Stimulated activated CD4-positive, alpha-beta T cell treated with anti-CD3 and anti-CD28 coated beads, Interleukin-2, amount 100 ng/mL, for 24 hours (primary cell): ENCODE data around the gene GFI1B.
"Not testable (repeated sequence)": the region's sequence is repeated elsewhere in the genome, so short reads cannot be mapped to it uniquely, and the experiment has no call there.

Experiments
- DNase-seq, 2 donors: peaks; one replicate each; pipeline ENCODE4 v3.0.0-alpha.2; 2020

GFI1B gene

DNA sequence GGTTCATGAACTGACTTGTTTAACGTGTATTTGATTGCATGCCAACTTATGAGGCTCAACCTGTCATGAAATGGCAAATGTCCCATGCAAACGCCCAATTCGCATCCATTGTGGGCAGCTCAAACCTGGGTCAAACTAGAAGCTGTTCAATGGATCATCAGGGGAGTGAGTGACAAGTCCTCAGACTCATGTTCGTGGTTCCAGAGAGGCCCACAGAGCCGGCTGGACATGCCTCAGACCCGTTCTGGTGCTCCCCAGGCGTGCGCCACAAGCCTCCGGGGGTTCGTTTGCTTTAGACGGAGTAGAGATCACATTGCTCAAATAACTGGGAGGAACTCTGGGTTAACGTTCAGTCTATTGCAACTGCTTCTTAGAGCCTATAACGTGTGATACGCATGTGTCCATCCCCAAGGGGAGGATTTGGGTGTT is 15.0 kb downstream of the GFI1B start:
- DNase-seq: no peak

DNA sequence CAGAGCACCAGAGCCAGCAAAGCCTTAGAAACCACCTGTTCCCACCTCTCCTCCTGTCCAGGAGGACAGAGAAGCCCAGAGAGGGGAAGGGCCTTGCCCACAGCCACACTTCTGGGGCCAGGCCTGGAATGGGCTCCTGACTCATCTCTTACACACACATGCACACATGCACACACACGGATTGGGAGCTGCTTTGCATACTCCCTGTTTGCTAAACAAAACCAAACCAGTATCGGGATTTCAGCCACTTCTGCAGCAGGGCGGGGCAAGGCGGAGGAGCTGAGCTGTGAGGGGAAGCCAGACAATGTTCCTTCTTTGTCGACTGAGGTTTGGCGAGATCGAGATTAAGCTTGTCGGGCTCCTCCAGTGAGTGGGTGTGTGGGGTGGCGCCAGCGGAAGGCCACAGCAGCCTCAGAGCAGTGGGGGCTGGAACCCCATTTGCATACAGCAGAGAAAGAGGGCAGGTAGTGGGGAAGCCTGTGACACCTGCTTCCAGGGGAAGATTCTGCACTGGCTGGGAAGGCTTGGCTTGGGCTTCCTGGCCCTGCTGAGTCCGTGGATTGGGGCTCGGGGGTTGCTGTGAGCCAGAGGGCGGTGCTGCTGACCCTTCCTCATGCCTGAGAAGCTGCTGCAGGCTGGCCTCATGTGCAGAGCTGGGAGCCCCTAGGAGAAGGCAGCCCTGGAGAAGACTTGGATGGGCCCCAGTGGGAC is 16.1 kb downstream of the GFI1B start:
- peak in 1 of 2 donors; percentile 10 for DNase-seq

DNA sequence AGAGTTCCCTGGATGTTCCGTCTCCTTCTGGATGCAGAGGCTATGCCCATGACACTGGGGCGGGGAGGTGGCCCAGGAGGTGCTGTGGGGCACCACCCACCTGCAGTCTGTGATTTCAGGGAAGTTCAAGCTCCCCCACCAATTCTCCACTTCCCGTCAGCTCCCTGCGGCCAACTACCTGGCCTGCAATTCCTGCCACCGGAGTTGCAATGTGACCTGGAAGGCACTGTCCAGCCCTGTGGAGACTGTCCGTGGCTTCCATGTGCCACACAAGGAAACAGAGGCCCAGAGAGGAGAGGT is 16.6 kb downstream of the GFI1B start:
- no peak for DNase-seq

DNA sequence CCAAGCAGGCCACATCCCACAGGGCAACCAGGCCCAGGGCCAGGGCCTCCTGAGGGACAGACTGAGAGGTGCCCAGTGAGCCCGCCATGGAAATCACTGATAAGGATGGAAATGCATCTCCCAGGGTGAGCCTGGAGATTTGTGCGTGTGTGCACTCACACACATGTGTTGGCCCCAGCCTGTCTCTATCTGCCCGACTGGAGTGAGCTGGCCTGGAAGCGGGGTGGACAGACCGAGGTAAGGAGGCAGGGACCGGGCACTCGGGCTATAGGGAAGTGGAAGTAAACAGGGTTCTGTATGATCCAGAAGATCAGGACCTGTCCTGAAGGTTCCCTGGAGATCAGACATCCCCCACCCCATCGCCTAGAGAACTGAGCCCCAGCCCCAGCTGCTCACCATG is 17.4 kb downstream of the GFI1B start:
- DNase-seq: no peak

DNA sequence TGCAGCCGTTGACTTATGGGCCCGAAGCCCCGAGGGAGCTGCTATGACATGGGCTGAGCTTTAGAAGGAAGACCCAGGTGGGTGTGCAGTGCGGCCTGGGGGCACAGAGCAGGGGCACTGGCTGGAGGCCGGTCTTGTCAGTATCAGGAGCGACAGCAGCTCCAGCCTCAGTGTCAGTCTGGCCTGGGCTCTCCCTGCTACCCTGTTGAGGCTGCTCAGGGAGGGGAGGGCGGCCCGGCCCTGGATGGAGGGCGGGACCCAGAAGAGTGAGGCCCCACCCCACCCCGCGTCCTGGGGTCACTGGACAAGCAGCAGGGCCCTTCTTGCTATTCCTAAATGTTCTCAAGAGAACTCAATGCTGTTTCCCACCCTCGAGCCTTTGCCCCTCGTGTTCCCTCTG is 18.0 kb downstream of the GFI1B start:
- DNase-seq: no peak

DNA sequence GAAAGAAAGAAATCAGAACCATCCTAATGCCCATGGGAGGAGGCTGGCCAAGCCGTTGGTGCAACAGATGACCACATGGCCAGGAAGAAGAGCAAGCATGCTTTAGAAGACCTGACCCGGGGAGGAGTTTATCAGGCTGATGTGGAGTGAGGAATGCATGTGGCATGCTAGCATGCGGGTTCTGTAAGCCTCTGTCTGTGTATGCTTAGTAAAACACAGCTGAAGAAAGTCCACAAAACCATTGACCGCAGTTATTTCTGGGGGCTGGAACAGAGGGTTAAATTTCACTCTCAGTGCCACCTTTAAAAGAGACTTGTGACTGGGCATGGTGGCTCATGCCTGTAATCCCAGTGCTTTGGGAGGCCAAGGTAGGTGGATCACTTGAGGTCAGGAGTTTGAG is 19.1 kb downstream of the GFI1B start:
- no peak for DNase-seq

DNA sequence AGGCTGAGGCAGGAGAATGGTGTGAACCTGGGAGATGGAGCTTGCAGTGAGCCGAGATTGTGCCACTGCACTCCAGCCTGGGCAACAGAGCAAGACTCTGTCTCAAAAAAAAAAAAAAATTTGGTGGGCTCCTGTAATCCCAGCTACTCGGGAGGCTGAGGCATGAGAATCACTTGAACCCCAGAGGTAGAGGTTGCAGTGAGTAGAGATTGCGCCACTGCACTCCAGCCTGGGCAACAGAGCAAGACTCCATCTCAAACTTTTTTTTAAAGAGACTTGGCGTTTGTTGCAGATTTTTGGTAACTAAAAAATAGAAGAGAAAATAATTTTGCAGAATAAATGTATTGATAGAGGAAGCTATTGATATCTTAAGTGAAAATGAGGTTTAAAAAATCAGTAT is 19.7 kb downstream of the GFI1B start:
- not testable (repeated sequence) for DNase-seq

DNA sequence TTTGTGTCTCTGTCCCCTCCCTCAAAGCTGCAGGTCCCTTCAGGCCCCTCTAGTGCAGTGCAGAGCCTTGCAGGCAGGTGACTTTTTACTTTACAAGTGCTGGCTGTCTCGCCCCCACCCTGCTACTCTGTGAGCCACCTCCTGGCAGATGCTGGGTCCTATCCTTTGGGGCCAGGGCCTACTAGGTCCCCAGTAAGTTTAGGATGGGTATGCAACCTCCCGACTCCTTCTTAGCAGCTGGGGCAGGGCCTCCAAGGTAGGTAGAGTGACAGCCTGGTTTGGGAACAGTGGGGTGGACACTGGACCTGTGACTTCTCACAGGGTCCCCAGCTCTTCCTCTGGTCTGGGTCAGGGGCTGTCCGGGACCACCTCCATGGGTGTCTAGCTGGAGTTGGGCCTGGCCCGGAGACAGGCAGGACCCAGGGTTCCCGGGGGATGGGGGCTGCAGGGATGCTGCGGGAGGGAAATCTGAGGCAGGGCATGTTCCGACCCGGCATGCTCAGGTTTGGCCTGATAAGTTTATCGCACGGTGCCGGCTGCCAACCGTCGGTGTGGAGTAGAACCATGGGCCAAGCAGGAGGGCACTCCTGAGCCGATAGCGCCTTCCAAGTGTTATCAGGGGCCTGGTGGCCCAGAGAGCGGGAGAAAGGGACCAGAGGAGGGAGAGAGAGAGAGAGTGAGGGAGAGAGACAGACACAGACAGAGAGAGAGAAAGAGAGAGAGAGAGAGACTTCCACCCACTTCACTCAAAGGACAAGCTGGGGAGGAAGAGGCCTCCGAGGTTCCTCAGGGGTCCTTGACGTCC is 20.5 kb downstream of the GFI1B start:
- DNase-seq: no peak

DNA sequence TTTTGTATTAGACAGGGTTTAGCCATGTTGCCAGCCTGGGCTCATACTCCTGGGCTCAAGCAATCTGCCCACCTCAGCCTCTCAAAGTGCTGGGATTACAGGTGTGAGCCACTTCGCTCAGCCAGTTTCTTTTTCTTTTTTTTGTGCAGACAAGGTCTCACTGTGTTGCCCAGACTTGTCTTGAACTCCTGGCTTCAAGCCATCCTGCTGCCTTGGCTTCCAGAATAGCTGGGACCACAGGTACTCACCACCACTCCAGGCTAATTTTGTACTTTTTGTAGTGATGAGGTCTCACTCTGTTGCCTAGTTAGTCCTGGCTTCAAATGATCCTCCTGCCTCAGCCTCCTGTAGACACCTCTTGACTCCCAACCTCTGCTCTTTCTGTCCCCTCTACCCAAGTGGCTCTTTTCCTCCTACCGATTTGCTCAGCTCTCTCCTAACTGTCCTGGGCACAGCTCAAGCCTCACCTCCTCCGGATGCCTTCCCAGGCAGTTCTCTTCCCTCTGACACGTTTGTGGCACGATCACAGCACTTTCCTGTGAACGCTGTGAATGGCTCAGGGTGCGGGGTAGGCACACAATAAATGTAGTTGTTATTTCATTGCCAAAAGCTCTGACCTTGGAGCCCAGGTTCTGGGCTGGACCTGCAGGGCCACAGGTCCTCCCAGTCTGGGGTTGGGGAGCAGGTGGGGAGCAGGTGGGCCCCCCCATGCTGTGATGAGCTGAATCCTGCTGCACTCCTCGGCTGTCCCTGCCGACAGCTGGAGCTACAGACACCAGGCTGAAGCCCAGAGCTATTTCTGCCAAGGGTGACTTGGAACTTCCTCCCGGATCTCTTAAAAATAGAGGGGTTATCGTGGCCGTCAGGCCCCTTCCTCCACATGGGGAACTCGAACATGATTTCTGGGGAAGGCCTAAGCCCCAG is 23.9 kb downstream of the GFI1B start:
- no peak for DNase-seq

DNA sequence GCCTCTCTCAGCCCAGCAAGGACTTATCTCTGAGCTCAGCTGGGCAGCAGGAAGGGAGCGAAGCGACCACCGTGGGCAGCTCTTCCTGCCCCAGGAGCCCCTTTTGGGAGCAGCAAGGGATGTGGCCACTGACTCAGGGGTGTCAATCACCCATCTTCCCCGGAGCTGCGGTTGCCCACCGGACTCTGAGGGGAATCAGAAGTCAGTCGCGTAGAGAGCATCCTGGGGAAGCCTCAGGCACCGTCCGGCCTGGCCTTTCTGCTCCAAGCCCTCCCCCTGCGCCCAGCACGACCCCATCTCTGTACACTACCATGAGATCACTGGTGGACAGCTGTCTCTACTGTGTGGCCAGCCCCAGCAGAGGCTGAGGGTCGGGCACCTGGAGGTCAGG is 24.6 kb downstream of the GFI1B start:
- no peak for DNase-seq

DNA sequence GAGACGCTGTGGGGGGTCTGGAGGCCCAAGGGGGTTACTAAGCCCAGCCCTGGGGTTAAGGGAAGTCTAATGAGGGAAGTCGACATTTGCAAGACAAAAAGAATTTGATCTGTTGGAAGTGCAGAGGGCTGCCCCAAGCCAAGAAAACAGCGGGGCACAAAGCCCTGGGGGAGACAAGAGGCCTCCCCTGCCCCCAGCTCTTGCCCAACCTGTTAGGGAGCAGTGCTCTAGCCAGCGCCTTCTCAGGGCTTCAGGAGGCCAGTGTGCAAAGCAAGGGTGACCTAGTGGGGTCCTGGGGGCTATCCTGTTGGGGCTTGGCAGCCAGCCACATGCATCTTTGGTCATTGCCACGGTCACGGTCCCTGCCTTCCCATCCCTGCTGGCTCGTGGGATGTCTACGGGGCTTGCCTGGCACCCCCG is 25.2 kb downstream of the GFI1B start:
- DNase-seq: no peak

DNA sequence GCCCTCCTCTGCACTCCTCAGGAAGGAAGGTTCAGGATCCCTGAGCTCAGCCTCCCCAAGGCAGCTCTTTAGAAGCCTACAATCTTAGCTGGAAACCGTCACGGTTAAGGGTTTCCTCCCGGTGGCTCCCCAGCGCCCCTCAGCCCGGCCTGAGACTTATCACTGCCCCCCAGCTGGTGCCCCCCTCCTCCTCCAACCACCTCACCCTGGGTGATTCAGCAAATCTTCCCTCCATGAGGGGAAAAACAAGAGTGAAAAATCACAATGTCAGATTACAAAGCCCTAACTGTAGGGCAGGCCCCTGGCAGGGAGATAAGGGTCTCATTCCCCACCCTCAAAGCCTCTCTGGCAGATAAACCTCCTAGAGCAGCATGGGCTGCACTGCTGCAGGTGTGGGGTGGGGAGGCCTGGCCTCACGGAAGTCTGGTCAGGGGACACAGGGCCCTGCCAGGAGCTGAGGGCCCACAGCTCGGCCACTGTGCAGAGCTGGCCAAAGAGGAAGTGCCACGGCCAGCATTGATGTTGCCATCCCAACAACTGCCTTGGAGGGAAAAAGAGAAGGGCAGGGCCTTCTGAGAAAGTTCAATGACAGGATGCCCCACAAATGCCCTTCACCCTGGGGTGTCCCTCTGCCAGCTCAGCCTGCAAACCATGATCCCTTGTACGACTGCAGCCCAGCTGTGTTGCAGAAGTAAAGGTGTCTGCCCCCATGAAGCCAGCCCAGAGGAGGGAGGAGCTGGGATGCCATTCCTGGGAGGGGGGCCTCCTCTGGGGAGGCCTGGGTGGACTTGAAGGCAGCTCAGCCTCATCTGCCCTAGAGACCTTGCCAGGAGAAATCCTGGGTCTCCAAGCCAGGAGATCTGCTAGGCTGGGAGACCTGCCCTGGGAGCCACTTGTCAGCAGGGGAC is 25.9 kb downstream of the GFI1B start:
- DNase-seq: no peak

DNA sequence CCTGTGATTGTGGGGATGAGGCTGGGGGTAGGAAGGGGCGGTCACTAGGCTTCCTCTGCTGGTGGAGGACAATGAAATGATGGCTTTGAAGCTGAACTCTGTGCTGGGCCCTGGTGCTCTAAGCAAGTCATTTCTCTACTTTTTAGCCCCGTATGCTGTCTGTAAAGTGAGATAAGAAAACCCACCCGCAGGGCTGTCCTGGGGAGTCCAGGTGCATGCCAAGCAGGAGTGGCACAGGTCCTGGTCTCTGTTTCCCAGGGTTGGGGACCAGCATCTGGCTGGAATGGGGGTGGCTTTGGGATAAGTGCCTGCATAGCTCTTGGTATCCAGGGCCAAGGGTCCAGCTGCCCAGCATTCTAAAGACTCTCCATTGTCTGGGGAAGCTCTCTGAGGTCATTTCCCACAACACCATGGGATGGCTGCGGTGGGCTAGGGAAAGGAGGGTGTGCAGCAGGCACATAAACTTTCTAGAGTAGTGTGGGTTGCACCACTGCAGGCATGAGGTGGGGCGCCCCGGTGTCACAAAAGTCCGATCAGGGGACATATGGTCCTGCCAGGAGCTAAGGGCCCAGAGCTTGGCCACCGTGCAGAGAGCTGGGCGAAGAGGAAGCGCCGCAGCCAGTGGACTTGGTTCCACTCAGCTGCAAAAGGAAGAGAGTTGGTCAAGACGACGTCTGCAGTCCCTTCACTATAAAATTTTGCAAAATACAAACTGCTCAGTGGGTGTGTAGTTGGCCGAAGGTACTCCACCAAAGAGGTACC is 26.7 kb downstream of the GFI1B start:
- no peak for DNase-seq

DNA sequence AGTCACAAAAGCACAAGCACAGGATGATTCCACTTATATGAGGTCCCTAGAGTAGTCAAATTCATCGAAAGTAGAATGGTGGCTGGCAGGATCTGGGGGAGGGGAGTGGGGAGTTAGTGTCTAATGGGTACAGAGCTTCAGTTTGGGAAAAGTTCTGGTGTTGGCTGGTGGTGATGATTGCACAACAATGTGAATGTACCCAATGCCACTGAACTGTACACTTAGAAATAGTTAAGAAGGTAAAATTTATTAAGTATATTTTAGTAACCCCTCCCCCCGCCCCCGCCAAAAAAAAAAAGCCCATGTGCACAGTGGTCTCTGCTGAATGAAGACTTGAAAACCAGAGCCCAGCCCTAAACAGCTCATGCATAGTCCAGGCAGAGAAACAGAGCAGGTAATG is 27.5 kb downstream of the GFI1B start:
- no peak for DNase-seq

DNA sequence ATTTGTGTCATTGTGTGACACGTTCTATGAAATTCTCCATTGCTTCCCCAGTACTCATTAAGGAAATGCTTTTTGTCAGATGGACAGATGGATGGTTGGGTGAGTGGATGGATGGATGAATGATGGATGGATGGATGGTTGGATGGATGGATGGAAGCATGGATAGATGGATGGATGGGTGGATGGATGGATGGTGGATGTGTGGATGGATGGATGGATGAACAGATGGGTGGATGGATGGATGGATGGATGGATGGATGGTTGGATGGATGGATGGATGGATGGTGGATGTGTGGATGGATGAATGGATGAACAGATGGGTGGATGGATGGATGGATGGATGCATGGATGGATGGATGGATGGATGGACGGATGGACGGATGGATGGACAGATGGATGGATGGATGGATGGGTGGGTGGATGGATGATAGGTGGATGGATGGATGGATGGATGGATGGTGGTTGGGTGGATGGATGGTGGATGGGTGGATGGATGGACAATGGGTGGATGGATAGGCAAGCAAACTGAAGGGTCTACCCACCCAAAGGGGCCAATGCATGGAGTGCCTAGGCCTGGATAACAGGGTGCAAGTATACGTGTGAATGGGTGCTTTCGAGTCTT is 28.3 kb downstream of the GFI1B start:
- DNase-seq: no peak

DNA sequence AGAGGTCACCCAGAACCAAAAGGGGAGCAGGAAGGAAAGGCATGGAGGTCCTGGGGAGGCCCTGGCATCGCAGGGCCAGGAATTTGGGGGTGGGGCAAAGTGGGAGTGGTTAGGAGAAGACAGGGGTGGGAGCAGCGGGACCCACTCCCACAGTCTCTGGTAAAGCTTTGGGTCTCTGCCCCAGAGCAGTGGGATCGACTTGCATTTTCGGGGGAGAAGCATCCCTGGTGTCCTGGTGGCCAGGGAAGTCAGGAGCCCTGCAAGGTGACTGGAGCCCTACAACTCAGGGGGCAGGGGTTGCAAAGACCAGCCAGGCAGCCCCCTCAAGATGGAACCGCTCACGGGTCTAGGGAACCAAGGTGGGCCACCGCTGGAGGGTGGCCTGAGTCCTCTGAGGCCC is 29.9 kb downstream of the GFI1B start:
- no peak for DNase-seq

DNA sequence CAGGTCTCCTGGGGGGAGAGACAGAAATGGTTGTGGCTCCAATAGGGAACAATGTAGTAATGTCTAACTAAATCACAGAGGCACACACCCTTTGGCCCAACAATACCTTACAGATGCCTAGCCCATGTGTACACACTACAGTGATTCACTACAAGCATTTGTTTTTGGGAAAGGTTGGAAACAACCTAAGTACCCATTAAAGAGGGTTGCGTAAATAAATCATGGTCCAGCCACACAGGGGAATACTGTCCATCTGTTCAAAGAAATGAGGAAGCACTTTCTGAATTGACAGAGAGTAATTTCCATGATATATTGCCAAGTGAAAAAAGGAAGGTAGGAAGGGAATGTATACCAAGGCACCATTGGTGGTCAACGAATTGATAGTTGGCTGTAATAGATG is 30.3 kb downstream of the GFI1B start:
- DNase-seq: no peak

DNA sequence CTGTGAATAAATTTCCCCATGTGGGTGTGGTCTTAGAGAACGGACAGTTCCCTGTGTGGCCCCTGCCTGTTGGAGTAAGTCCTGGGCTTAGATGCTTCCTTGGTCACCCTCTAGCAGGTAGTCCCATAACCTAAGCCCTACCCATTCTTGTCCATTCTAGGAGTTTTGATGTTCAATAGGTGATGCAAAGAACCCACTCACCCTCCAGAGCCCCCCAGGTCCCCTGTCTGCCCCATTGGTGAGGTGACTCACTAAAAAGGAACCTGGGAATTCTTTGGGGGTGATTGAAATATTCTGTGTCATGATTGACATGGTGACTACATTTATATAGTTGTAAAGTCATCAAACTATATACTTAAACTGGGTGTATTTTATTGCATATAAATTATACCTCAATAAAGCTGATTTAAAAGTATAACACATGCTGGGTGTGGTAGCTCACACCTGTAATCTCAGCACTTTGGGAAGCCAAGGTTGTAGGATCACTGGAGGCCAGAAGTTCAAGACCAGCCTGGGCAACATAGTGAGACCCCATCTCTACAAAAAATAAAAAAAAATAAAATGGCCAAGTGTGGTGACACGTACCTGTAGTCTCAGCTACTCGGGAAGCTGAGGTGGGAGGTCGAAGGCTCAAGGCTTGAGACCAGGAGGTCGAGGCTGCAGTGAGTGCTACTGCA is 31.6 kb downstream of the GFI1B start:
- no peak for DNase-seq

DNA sequence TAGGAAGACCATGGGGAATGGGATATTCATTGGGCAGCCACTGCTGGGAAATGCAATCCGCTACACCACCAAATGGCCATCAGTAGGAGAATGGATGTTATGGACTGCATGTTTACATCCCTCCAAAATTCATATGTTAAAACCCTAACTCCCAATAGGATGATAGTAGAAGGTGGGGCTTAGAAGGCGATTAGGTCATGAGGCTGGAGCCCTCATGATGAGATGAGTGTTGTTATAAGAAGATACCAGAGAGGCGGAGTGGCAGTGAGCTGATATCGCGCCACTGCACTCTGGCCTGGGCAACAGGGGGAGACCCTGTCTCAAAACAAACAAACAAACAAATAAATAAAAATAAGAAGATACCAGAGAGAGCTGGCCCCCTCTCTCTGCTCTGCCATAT is 36.2 kb downstream of the GFI1B start:
- no peak for DNase-seq

DNA sequence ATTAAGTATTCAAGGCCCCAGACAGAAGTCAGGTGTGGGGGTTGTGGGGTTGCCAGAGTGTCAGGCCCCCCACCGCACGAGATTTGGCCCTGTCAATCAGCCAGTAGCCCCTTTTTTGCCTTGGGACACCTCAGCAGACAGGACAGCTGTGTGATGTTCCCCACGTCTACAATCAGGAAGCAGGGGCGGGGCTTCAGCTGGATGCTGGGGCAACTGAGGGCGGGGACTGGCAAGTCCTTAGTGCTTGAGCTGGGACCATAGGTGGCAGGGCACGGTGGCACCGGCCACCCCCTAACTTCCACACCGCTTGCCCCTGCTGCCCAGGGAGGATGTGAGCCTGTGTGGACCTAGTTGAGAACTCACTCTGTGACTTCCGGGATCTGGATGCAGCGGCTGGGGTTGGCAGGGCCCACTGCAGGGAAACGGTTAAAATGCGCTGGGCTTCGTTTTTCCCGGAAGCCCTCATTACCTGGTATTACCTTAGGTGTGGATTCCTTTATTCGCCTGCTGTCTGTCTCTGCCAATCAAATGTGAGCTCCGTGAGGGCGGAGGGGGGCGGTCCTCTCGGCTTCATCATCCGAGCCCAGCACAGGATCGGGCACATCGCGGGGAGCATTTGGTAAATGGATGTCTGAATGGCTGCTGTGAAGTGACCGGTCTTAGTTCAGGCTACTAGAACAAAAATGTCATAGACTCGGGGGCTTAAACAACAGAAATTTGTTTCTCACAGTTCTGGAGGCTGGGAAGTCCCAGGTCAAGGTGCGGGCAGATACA is 44.8 kb downstream of the GFI1B start:
- peak; percentile 28 to 66 for DNase-seq
